IMR-90 (cell line): ENCODE measurements around the gene DEFB125. TPM values are rescaled to one million over a fixed set of nuclear protein-coding genes. Genes with fewer than 3 reads are reported as not detected.

Source experiments
- ATAC-seq: fragments of 200-7000 bp; cut with Tn5 transposase; 2 replicates; pipeline ENCODE4 v1.9.1; 2020; ENCODE audit warnings: low read depth, mild to moderate bottlenecking, moderate library complexity
- BruUV-seq: library from RNA; stranded (reverse); fragments of 400-500 nt; replicated peaks from 2 replicates; lab custom pipeline; 2021; lab: Mats Ljungman, UMichigan
- CTCF ChIA-PET: fragments of 300-600 bp; formaldehyde crosslinking; extraction: SDS; loops from one replicate; lab custom pipeline; 2021; ENCODE audit warnings: antibody characterized with exemption; lab: Yijun Ruan, JAX
- POLR2A ChIA-PET: fragments of 300-600 bp; sonication (Branson Sonifier 250); formaldehyde crosslinking; loops from one replicate; lab custom pipeline; 2022; ENCODE audit warnings: antibody characterized with exemption; ENCODE audit not compliant: unreplicated experiment; lab: Charles Lee
- DNase-seq: peaks from one replicate; pipeline ENCODE4 v3.0.0; 2013
- H2AFZ ChIP-seq: replicated peaks from 2 replicates; pipeline ENCODE3; 2013; ENCODE audit warnings: low read length, mild to moderate bottlenecking; ENCODE audit not compliant: poor library complexity
- H2AK5ac ChIP-seq: 2 replicates; pipeline ENCODE4 v1.6.1; 2013; ENCODE audit warnings: low read depth, low read length, inconsistent platforms
- H2AK9ac ChIP-seq: replicated peaks from 2 replicates; pipeline ENCODE3; 2013; ENCODE audit warnings: mild to moderate bottlenecking, low read depth, low read length, moderate library complexity; ENCODE audit not compliant: poor library complexity
- H2BK120ac ChIP-seq: 2 replicates; pipeline ENCODE4 v1.6.1; 2013; ENCODE audit warnings: low read depth, low read length, inconsistent platforms
- H2BK15ac ChIP-seq: 3 replicates; pipeline ENCODE4 v1.6.1; 2013; ENCODE audit warnings: low read depth, low read length, inconsistent platforms
- H2BK20ac ChIP-seq: 2 replicates; pipeline ENCODE4 v1.6.1; 2013; ENCODE audit warnings: low read depth, mild to moderate bottlenecking, inconsistent platforms, low read length, moderate library complexity
- H2BK5ac ChIP-seq: 2 replicates; pipeline ENCODE4 v1.6.1; 2013; ENCODE audit warnings: mild to moderate bottlenecking, low read depth, low read length, inconsistent platforms; ENCODE audit not compliant: poor library complexity, severe bottlenecking
- H3K14ac ChIP-seq: replicated peaks from 2 replicates; pipeline ENCODE4 v1.6.1; 2013; ENCODE audit warnings: low read depth, low read length, inconsistent platforms
- H3K18ac ChIP-seq: 2 replicates; pipeline ENCODE4 v1.6.1; 2013; ENCODE audit warnings: low read depth, low read length, control low read depth
- H3K23ac ChIP-seq: 2 replicates; pipeline ENCODE4 v1.6.1; 2013; ENCODE audit warnings: low read depth, low read length, inconsistent platforms
- H3K27ac ChIP-seq: 2 replicates; pipeline ENCODE4 v1.5.1; 2013; ENCODE audit warnings: mild to moderate bottlenecking, control low read depth, low read length; ENCODE audit not compliant: insufficient read depth
- H3K27me3 ChIP-seq: 2 replicates; pipeline ENCODE4 v1.6.1; 2013; ENCODE audit warnings: low read length; ENCODE audit not compliant: control insufficient read depth, insufficient read depth
- H3K36me3 ChIP-seq: 2 replicates; pipeline ENCODE4 v1.6.1; 2013; ENCODE audit warnings: low read length, mixed read lengths; ENCODE audit not compliant: control insufficient read depth, insufficient read depth
- H3K4ac ChIP-seq: 2 replicates; pipeline ENCODE4 v1.6.1; 2013; ENCODE audit warnings: low read depth, low read length, inconsistent platforms
- H3K4me1 ChIP-seq: 2 replicates; pipeline ENCODE4 v1.6.1; 2013; ENCODE audit warnings: low read length, mixed read lengths; ENCODE audit not compliant: control insufficient read depth, insufficient read depth
- H3K4me2 ChIP-seq: 2 replicates; pipeline ENCODE4 v1.6.1; 2013; ENCODE audit warnings: low read depth, mild to moderate bottlenecking, control low read depth, low read length, moderate library complexity
- H3K4me3 ChIP-seq: 2 replicates; pipeline ENCODE4 v1.5.1; 2013; ENCODE audit warnings: low read depth, mild to moderate bottlenecking, control low read depth, low read length, moderate library complexity; ENCODE audit not compliant: insufficient read depth
- H3K56ac ChIP-seq: 2 replicates; pipeline ENCODE4 v1.6.1; 2013; ENCODE audit warnings: low read length, inconsistent platforms; ENCODE audit not compliant: insufficient read depth; ENCODE audit errors: extremely low read depth
- H3K79me1 ChIP-seq, 2 experiments: 2 replicates each; pipeline ENCODE4 v1.6.1; 2013; ENCODE audit warnings: low read length in 2 of 2, inconsistent platforms in 1 of 2, low read depth in 1 of 2
- H3K9ac ChIP-seq: 2 replicates; pipeline ENCODE4 v1.6.1; 2013; ENCODE audit warnings: low read depth, low read length, control low read depth
- H3K9me1 ChIP-seq: 2 replicates; pipeline ENCODE4 v1.6.1; 2013; ENCODE audit warnings: low read length, inconsistent platforms; ENCODE audit not compliant: insufficient read depth
- H3K9me3 ChIP-seq: 2 replicates; pipeline ENCODE4 v1.6.1; 2013; ENCODE audit warnings: low read length; ENCODE audit not compliant: control insufficient read depth, insufficient read depth
- H4K20me1 ChIP-seq: 2 replicates; pipeline ENCODE4 v1.6.1; 2013; ENCODE audit warnings: low read length, inconsistent platforms; ENCODE audit not compliant: insufficient read depth
- H4K5ac ChIP-seq: 2 replicates; pipeline ENCODE4 v1.6.1; 2013; ENCODE audit warnings: mild to moderate bottlenecking, low read depth, low read length, control low read depth
- H4K8ac ChIP-seq, 2 experiments: 2 replicates each; pipeline ENCODE4 v1.6.1; 2013; ENCODE audit warnings: low read depth in 2 of 2, low read length in 2 of 2, control low read depth in 1 of 2, inconsistent platforms in 1 of 2
- H4K91ac ChIP-seq: 2 replicates; pipeline ENCODE4 v1.6.1; 2013; ENCODE audit warnings: low read depth, low read length, inconsistent platforms; ENCODE audit not compliant: insufficient read depth
- BHLHE40 ChIP-seq: fragments of 150-350 bp; IDR thresholded peaks from 2 replicates; pipeline ENCODE4 v1.6.1; 2016; ENCODE audit warnings: mild to moderate bottlenecking, low read depth, low read length
- CEBPB ChIP-seq: IDR thresholded peaks from 2 replicates; pipeline ENCODE4 v1.6.1; 2012; ENCODE audit warnings: low read depth, low read length, improper control_type of control experiment
- CHD1 ChIP-seq: IDR thresholded peaks from 2 replicates; pipeline ENCODE4 v1.6.1; 2012; ENCODE audit warnings: low read depth, low read length, improper control_type of control experiment
- FOS ChIP-seq: fragments of 150-350 bp; IDR thresholded peaks from 2 replicates; pipeline ENCODE4 v1.6.1; 2016; ENCODE audit warnings: low read depth, low read length
- MAFK ChIP-seq: IDR thresholded peaks from 2 replicates; pipeline ENCODE4 v1.6.1; 2012; ENCODE audit warnings: low read depth, low read length, improper control_type of control experiment
- MAZ ChIP-seq: IDR thresholded peaks from 2 replicates; pipeline ENCODE4 v1.6.1; 2012; ENCODE audit warnings: low read depth, mild to moderate bottlenecking, low read length, improper control_type of control experiment, moderate library complexity, borderline replicate concordance
- MXI1 ChIP-seq: IDR thresholded peaks from 2 replicates; pipeline ENCODE4 v1.6.1; 2012; ENCODE audit warnings: low read depth, mild to moderate bottlenecking, low read length, moderate library complexity, borderline replicate concordance
- NFE2L2 ChIP-seq: fragments of 150-350 bp; IDR thresholded peaks from 2 replicates; pipeline ENCODE4 v1.6.1; 2016; ENCODE audit warnings: low read depth, mild to moderate bottlenecking, low read length
- POLR2A ChIP-seq: IDR thresholded peaks from 2 replicates; pipeline ENCODE4 v1.6.1; 2012; ENCODE audit warnings: mild to moderate bottlenecking, low read depth, low read length
- RAD21 ChIP-seq: IDR thresholded peaks from 2 replicates; pipeline ENCODE4 v1.6.1; 2012; ENCODE audit warnings: low read length, improper control_type of control experiment
- RCOR1 ChIP-seq: IDR thresholded peaks from 2 replicates; pipeline ENCODE4 v1.6.1; 2012; ENCODE audit warnings: mild to moderate bottlenecking, low read length, improper control_type of control experiment; ENCODE audit not compliant: insufficient replicate concordance
- RFX5 ChIP-seq: IDR thresholded peaks from 2 replicates; pipeline ENCODE4 v1.8.0; 2012; ENCODE audit warnings: low read depth, mild to moderate bottlenecking, low read length, moderate library complexity
- SMC3 ChIP-seq: fragments of 150-350 bp; IDR thresholded peaks from 2 replicates; pipeline ENCODE4 v1.6.1; 2016; ENCODE audit warnings: low read depth, mild to moderate bottlenecking, antibody characterized with exemption, low read length, moderate library complexity
- WGBS, 2 experiments: methylation state at CpG; one replicate each; pipeline versions ENCODE4 v1.1.5 to v1.1.7; 2013; ENCODE audit warnings: missing lambda C conversion rate in 2 of 2; ENCODE audit not compliant: insufficient read length in 1 of 2; ENCODE audit errors: extremely low coverage in 2 of 2; 5-methylcytosine and 5-hydroxymethylcytosine counted together
- dilution Hi-C: fragments of 300-500 bp; cut with HindIII; formaldehyde crosslinking; loops from one replicate; pipeline ENCODE4 v1.14.3; 2018; ENCODE audit warnings: low sequenced_read_pairs; ENCODE audit not compliant: unreplicated experiment
- in situ Hi-C: fragments of 300-500 bp; cut with MboI; formaldehyde crosslinking; loops from 3 replicates; pipeline ENCODE4 v1.14.3; 2019; ENCODE audit warnings: low sequenced_read_pairs, inconsistent platforms, mixed read lengths
- intact Hi-C: fragments of 100-400 bp; cut with micrococcal nuclease; formaldehyde crosslinking; loops from 2 replicates; pipeline ENCODE4 v1.10.0; 2022
- polyA plus RNA-seq, 3 experiments: library from polyadenylated mRNA; depleted of rRNA; stranded (reverse); fragments of >200 nt; gene quantifications; 2 replicates each; pipeline ENCODE4 v1.2.3, GENCODE V29; 2012; ENCODE audit warnings: low replicate concordance in 1 of 3
- total RNA-seq: library from RNA; depleted of rRNA; stranded (reverse); fragments of >200 nt; gene quantifications from 2 replicates; pipeline ENCODE4 v1.2.3, GENCODE V29; 2012
- TF ChIP-seq, protein P1 (sequence below): fragments of 150-350 bp; IDR thresholded peaks from 2 replicates; pipeline ENCODE4 v1.6.1; 2016; ENCODE audit warnings: low read depth, mild to moderate bottlenecking, low read length, moderate library complexity, borderline replicate concordance
- TF ChIP-seq, protein P2 (sequence below): fragments of 150-350 bp; IDR thresholded peaks from 2 replicates; pipeline ENCODE4 v1.6.1; 2017; ENCODE audit warnings: mild to moderate bottlenecking, antibody characterized with exemption, low read length, low read depth

Gene DEFB125
- total and polyA plus RNA-seq, 2 of the 4 experiments (the other 2 are of a cell fraction), result not detected

DNA sequence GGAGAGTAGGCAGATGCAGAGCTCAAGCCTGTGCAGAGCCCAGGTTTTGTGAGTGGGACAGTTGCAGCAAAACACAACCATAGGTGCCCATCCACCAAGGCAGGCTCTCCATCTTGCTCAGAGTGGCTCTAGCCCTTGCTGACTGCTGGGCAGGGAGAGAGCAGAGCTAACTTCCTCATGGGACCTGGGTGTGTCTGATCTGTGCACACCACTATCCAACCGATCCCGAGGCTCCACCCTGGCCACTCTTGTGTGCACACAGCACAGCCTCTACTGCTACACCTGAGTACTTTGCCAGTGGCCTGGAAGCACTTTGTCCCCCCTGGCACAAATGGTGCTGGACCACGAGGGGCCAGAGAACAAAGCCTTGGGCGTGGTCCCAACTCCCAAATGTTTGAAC is 7.9 kb upstream of the DEFB125 start:
- H3K9me1 ChIP-seq, result no peaks in the 10 kb centered on the region
- H3K4me1 ChIP-seq, result no peaks in the 10 kb centered on the region
- DNase-seq (no peak), ATAC-seq (no peak)
- H4K91ac ChIP-seq, result no peak overlapping the region
- H2BK120ac ChIP-seq, result no peak overlapping the region
- no peaks in the 10 kb centered on the region for H3K36me3 ChIP-seq
- no peak overlapping the region for H3K4me2 ChIP-seq
- H3K56ac ChIP-seq, result no peak overlapping the region
- H4K20me1 ChIP-seq, result no peaks in the 10 kb centered on the region
- H3K18ac ChIP-seq, result no peak overlapping the region
- no peak overlapping the region for H2BK20ac ChIP-seq
- in situ Hi-C loops, result no loop called here
- no peak overlapping the region for H2BK5ac ChIP-seq
- H2AK9ac ChIP-seq, result no peak overlapping the region
- no peak overlapping the region for H2BK15ac ChIP-seq
- no peaks in the 10 kb centered on the region for H3K27me3 ChIP-seq
- no peak overlapping the region for H2AK5ac ChIP-seq
- no peak overlapping the region for H3K4me3 ChIP-seq
- no CpG with 5 or more reads among the region's 4 CpGs for WGBS, 2 experiments
- H3K23ac ChIP-seq, result no peak overlapping the region
- H3K9me3 ChIP-seq, result no peaks in the 10 kb centered on the region
- H3K4ac ChIP-seq, result no peak overlapping the region
- H3K79me1 ChIP-seq, result no peaks in the 10 kb centered on the region
- H4K8ac ChIP-seq, result no peak overlapping the region
- ChIA-PET CTCF (no interaction called here), POLR2A (no interaction called here)
- dilution Hi-C loops, result no loop called here
- no TSS peak for BruUV-seq
- no peak overlapping the region for H3K27ac ChIP-seq
- H3K14ac ChIP-seq, result no peak overlapping the region
- intact Hi-C loops, result no loop called here
- H4K5ac ChIP-seq, result no peak overlapping the region
- no peak overlapping the region for H3K9ac ChIP-seq
- TF ChIP-seq, protein P1, sequence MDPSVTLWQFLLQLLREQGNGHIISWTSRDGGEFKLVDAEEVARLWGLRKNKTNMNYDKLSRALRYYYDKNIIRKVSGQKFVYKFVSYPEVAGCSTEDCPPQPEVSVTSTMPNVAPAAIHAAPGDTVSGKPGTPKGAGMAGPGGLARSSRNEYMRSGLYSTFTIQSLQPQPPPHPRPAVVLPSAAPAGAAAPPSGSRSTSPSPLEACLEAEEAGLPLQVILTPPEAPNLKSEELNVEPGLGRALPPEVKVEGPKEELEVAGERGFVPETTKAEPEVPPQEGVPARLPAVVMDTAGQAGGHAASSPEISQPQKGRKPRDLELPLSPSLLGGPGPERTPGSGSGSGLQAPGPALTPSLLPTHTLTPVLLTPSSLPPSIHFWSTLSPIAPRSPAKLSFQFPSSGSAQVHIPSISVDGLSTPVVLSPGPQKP, result no peak
- TF ChIP-seq POLR2A (no peak), RAD21 (no peak), RCOR1 (no peak), CEBPB (no peak), MXI1 (no peak), MAZ (no peak), RFX5 (no peak), CHD1 (no peak), MAFK (no peak), BHLHE40 (no peak), FOS (no peak), SMC3 (no peak), NFE2L2 (no peak)
- TF ChIP-seq, protein P2, sequence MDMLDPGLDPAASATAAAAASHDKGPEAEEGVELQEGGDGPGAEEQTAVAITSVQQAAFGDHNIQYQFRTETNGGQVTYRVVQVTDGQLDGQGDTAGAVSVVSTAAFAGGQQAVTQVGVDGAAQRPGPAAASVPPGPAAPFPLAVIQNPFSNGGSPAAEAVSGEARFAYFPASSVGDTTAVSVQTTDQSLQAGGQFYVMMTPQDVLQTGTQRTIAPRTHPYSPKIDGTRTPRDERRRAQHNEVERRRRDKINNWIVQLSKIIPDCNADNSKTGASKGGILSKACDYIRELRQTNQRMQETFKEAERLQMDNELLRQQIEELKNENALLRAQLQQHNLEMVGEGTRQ, result no peak
- H2AFZ ChIP-seq, result no peak overlapping the region
